LNCaP clone FGC (cell line): ENCODE measurements around the gene CISTR.
"Not testable (repeated sequence)": the region's sequence is repeated elsewhere in the genome, so short reads cannot be mapped to it uniquely, and the experiment has no call there.

ENCODE experiments used
- DNase-seq: peaks from one replicate; pipeline ENCODE4 v3.0.0-alpha.2; 2011; ENCODE audit warnings: low read depth
- H3K4me3 ChIP-seq: 2 replicates; pipeline ENCODE4 v1.5.1; 2011; ENCODE audit warnings: mild to moderate bottlenecking, low read depth, low read length, control low read depth
- TF ChIP-seq, protein P1 (sequence below): IDR thresholded peaks from 2 replicates; pipeline ENCODE4 v1.5.1; 2012; ENCODE audit warnings: mild to moderate bottlenecking; ENCODE audit not compliant: control insufficient read depth, insufficient read depth; ENCODE audit errors: extremely low read depth

Gene CISTR

DNA sequence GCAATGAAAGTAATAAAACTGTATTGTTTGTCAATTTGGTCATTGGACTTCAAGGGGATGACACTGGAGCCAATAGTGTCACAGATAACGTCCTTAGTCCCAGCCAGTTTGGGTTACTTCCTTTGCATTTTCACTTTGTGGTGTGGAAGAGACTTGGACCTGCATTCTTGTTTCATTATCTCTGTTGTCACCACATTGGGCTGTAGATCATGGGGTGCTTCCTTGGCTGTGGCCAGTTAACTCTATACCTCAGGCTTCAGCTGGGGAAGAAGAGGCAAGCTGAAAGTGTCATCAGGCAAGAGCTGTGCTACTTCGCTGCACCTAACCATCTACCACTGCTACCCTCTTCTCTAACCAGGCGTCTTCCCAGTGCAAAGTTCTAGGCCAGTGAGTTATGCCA, 15.1 kb upstream of the CISTR start:
- no peak for DNase-seq
- TF ChIP-seq, protein P1, sequence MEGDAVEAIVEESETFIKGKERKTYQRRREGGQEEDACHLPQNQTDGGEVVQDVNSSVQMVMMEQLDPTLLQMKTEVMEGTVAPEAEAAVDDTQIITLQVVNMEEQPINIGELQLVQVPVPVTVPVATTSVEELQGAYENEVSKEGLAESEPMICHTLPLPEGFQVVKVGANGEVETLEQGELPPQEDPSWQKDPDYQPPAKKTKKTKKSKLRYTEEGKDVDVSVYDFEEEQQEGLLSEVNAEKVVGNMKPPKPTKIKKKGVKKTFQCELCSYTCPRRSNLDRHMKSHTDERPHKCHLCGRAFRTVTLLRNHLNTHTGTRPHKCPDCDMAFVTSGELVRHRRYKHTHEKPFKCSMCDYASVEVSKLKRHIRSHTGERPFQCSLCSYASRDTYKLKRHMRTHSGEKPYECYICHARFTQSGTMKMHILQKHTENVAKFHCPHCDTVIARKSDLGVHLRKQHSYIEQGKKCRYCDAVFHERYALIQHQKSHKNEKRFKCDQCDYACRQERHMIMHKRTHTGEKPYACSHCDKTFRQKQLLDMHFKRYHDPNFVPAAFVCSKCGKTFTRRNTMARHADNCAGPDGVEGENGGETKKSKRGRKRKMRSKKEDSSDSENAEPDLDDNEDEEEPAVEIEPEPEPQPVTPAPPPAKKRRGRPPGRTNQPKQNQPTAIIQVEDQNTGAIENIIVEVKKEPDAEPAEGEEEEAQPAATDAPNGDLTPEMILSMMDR = no peak
- no peak overlapping the region for H3K4me3 ChIP-seq

DNA sequence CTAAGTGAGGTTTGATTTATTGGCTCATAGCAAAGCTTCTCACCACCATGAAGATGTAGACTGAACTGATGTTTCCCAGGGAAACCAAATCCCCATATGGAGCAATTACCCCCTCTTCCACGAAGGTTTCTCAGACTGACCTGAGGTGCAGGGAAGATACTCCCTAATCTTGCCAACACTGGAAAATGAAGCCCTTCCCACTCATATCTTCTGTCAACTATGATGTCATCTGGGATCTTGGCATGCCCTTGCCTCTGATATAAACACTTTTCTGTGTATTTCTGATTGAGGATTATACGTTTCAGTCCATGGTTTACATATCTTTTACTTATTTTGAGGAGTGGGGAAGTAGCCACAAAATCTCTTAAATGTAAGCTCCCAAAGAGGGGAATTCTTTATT, 14.1 kb upstream of the CISTR start:
- DNase-seq = no peak
- no peak overlapping the region for H3K4me3 ChIP-seq
- TF ChIP-seq, protein P1 = no peak

DNA sequence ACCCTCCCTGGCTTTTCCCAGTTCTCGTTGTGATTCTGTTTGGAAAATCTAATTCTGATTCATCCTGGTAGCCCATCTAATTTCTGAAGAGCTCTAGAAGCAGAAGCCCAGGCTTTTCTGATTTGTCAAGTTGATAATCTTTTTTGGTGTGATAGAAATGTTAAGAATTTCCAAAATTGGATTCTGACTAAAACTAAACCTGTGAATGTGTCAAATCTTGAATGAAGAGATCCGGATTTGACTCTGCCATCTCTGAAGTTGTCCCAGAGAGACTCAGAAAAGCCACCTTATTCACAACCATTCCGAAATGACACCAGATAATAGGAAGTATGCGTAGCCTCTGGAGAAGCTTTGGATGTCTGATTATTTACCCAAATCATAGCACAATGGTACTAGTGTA, 12.8 kb upstream of the CISTR start:
- no peak overlapping the region for H3K4me3 ChIP-seq
- no peak for DNase-seq
- TF ChIP-seq, protein P1 = no peak

DNA sequence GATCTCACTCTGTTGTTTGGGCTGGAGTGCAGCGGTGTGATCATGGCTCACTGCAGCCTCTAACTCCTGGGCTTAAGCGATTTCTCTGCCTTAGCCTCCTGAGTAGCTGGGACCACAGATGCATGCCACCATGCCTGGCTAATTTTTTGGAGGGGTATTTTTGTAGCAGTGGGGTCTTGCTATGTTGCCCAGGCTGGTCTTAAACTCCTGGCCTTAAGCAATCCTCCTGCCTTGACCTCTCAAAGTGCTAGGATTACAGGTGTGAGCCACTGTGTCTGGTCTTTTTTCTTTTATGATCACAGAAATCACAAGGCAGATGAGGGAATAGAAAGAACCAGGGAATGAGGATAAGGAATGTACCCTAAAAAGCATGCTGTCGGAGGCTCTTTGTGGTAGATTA, 11.0 kb upstream of the CISTR start:
- DNase-seq, H3K4me3 ChIP-seq: not testable (repeated sequence)

DNA sequence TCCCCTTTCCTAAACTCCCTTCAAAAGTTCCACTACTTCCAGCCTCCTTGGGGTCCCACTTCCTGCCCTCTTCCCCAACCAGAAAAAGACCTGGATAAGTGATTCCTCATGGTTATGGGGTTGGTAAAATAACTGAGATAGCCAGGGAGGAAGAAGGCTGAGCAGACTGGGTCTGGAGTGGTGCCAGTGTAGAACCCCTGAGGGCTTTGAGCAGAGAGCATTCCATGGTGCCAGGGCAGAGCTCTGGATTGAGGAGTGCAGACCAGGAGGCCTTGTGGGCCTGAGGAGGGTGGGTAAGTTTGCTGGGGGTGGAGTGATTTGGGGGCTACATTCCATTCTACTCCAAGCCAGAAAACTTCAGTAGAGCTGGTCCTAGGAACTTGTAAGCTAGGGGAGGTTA, 9.5 kb upstream of the CISTR start:
- DNase-seq = no peak
- no peak overlapping the region for H3K4me3 ChIP-seq
- TF ChIP-seq, protein P1 = no peak

DNA sequence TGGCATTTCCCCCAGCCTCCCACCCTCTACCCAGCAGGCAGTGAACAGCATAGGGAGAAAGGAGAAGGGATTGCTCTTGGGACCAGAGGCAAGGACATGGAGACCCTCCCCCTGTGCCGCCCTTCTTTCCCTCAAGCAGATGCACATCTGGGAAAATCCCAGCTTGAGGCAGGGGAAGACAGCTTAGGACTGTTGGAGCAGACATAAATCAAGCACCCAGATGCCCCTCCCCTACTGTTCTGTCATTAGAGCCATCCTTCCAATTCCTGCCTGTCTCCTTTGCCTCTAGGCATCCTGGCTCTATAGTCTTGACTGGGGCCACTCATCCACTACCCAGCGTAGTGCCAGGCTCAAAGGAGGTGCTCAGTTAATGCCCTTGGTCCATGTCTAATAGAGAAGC, 7.5 kb upstream of the CISTR start:
- no peak for DNase-seq
- no peak overlapping the region for H3K4me3 ChIP-seq
- TF ChIP-seq, protein P1 = no peak

DNA sequence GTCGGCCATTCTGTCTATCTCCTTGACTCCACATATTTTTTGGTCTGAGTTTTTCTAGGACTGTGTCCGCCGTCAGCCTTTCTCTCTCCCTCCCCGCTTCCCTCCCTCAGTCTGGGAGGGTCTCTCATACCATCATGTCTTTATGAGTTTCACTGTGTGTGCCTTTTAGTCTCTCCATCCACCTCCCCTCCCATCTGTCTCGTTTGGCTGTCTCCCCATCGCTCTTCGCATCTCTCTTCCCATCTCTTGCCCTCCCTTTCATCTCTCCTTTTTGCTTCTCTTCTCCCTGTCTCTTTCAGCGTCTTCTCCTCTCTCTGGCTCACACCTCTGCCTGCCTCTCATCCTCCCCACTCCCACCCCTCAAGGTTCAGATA, 6.9 kb upstream of the CISTR start:
- no peak for DNase-seq

More for the DNA sequence above, 6.9 kb upstream of the CISTR start:
- TF ChIP-seq, protein P1 = no peak
- no peak overlapping the region for H3K4me3 ChIP-seq
